Heart right ventricle (tissue), 16 donors: ENCODE measurements around the gene PRSS12. TPM values are rescaled to one million over a fixed set of nuclear protein-coding genes. Genes with fewer than 3 reads are reported as not detected.

Experiments
- ATAC-seq, 8 donors: fragments of 200-7000 bp; cut with Tn5 transposase; one replicate each; pipeline ENCODE4 v1.9.1; 2020; ENCODE audit warnings: mild to moderate bottlenecking in 8 of 8, moderate library complexity in 8 of 8, moderate number of reproducible peaks in 1 of 8
- DNase-seq, 2 donors: peaks; one replicate each; pipeline ENCODE4 v3.0.0-alpha.2; 2020
- H3K27ac ChIP-seq, 10 donors: fragments of 200-600 bp; sonication (generic) in 2 of 10; one replicate each; pipeline versions ENCODE4 v1.5.0 to v1.8.0; 2020 to 2022; ENCODE audit warnings: mild to moderate bottlenecking in 3 of 10
- H3K27me3 ChIP-seq, 7 donors: fragments of 200-600 bp; one replicate each; pipeline ENCODE4 v1.8.0; 2021 to 2022; ENCODE audit warnings: mild to moderate bottlenecking in 2 of 7
- H3K36me3 ChIP-seq, 9 donors: fragments of 200-600 bp; sonication (generic) in 1 of 9; one replicate each; pipeline versions ENCODE4 v1.5.0 to v1.8.0; 2020 to 2022; ENCODE audit warnings: mild to moderate bottlenecking in 2 of 9
- H3K4me1 ChIP-seq, 9 donors: fragments of 200-600 bp; sonication (generic) in 1 of 9; one replicate each; pipeline versions ENCODE4 v1.5.0 to v1.8.0; 2020 to 2022; ENCODE audit warnings: mild to moderate bottlenecking in 4 of 9
- H3K4me3 ChIP-seq, 10 donors: fragments of 200-600 bp; sonication (generic) in 2 of 10; one replicate each; pipeline versions ENCODE4 v1.5.0 to v1.8.0; 2020 to 2022; ENCODE audit warnings: mild to moderate bottlenecking in 7 of 10, moderate library complexity in 2 of 10
- H3K9me3 ChIP-seq, 11 donors: fragments of 200-600 bp in 10 of 11; sonication (generic) in 2 of 11; one replicate each; pipeline versions ENCODE4 v1.5.0 to v1.8.0; 2013 to 2022; ENCODE audit warnings: mild to moderate bottlenecking in 2 of 11, control low read depth in 1 of 11, moderate library complexity in 1 of 11
- CTCF ChIP-seq, 9 donors: fragments of 200-600 bp; sonication (generic) in 2 of 9; IDR thresholded peaks; one replicate each; pipeline versions ENCODE4 v1.5.0 to v1.8.0; 2021 to 2022; ENCODE audit warnings: antibody characterized with exemption in 9 of 9, mild to moderate bottlenecking in 5 of 9, moderate library complexity in 1 of 9
- WGBS, 2 donors: extraction: QIAGEN DNeasy Blood & Tissue Kit; methylation state at CpG; one replicate each; pipeline ENCODE4 v1.1.7; 2013; ENCODE audit warnings: inconsistent platforms in 1 of 2; 5-methylcytosine and 5-hydroxymethylcytosine counted together
- intact Hi-C, 10 donors: fragments of 100-400 bp; cut with DNase I; formaldehyde crosslinking; loops; one replicate each; pipeline versions ENCODE4 v1.11.1 to v1.14.2; 2022
- polyA plus RNA-seq, 2 donors: library from polyadenylated mRNA; stranded (reverse); fragments of 200-250 nt; gene quantifications; one replicate each; pipeline ENCODE4 v1.2.3, GENCODE V29; 2013
- total RNA-seq, 10 donors: library from RNA; stranded (reverse); fragmentation: NEBNext Ultra II Directional in 3 of 10; extraction: Animal tissue kit (Norgen Biotek cat#: 25700) in 3 of 10; gene quantifications; one replicate each; pipeline versions ENCODE4 v1.2.1 to v1.2.4, GENCODE V29; 2021 to 2023
- donor health status: Arrhythmogenic right ventricular cardiomyopathy.
- donor health status: ischemic (EF 13 %, LVEDD 7.1; RV severe dilation, severe dysfunction).
- donor health status: healthy with polysubstance abuse.
- donor health status: DM: no; HTN: yes; CAD: no.
- donor health status: DM: no; HTN: no; CAD: no.
- donor health status: ischemic (EF 25% LVEDD 6.9; RV normal size, moderate dysfunction).
- donor health status: ischemic (EF 25% LVEDD 5.7; RV mildly dilated, moderate dysfunction).
- donor health status: healthy.
- donor health status: DM: yes; HTN: yes; CAD: no.
- donor health status: Ischemic cardiomyopathy.
- donor health status: ischemic (EF 35%, LVEDD 5.7; RV mildly dilated, moderate dysfunction).
- donor health status: nonischemic (EF 11% LVEDD 7.7; RV severe dilation, severe dysfunction).
- donor health status: DM: yes; HTN: yes; CAD: no.
- donor health status: PGD.
- donor health status: ischemic (EF 29% LVEDD 5.4; RV normal size, mild dysfunction).
- donor health status: nonischemic (EF 23%, LVEDD 6.1; RV moderate dilation, normal function).

The PRSS12 gene
- total and polyA plus RNA-seq, 12 donors, result 0.03 to 0.47 TPM; not detected in 10

- H3K27me3 ChIP-seq, result no peaks in the 10 kb centered on the region
- peak in 1 of 8 donors; percentile 10 for ATAC-seq
- 5 to 6% methylated on average over 13 of the region's 13 CpGs for WGBS, 2 donors
- H3K36me3 ChIP-seq, result peaks cover 0 to 25% (median 0%) of the 10 kb centered on the region in 9 donors
- no peak for DNase-seq
- H3K4me1 ChIP-seq, result peaks cover 3 to 39% (median 26%) of the 10 kb centered on the region in 9 donors
- peak overlapping the region; percentile 54 to 93 (median 80) for H3K4me3 ChIP-seq
- no peaks in the 10 kb centered on the region for H3K9me3 ChIP-seq
- no peak for TF ChIP-seq CTCF (IDR thresholded peaks at IDR 0.05)
- intact Hi-C loops, result loop anchor here in 1 of 10 donors (10.0 kb wide), 1 partner anchor 405 kb away; the partner anchor contains the start of gene METTL14
- H3K27ac ChIP-seq, result peak overlapping the region; percentile 82 to 98 (median 93)
These were observed 73.5 kb downstream of the PRSS12 start for GRCh38 chr4:118279328-118279727.

GRCh38 chr4:118278473-118279274, 74.1 kb downstream of the PRSS12 start:
- intact Hi-C loops, result loop anchor here in 1 of 10 donors (10.0 kb wide), 1 partner anchor 406 kb away; the partner anchor contains the start of gene METTL14
- ATAC-seq (peak; percentile 97 to 100 (median 99)), DNase-seq (peak; percentile 93)
- peaks cover 3 to 39% (median 26%) of the 10 kb centered on the region in 9 donors for H3K4me1 ChIP-seq
- no peak for TF ChIP-seq CTCF (IDR thresholded peaks at IDR 0.05)
- no peaks in the 10 kb centered on the region for H3K27me3 ChIP-seq
- H3K27ac ChIP-seq, result peak overlapping the region; percentile 82 to 98 (median 93)
- H3K36me3 ChIP-seq, result peaks cover 0 to 25% (median 0%) of the 10 kb centered on the region in 9 donors
- peak overlapping the region; percentile 54 to 93 (median 80) for H3K4me3 ChIP-seq
- 0 to 1% methylated on average over 55 to 56 of the region's 56 CpGs for WGBS, 2 donors
- H3K9me3 ChIP-seq, result no peaks in the 10 kb centered on the region

- no peak for ATAC-seq
- WGBS, 2 donors, result 92 to 95% methylated on average over 4 of the region's 4 CpGs
- H3K9me3 ChIP-seq, result no peaks in the 10 kb centered on the region
- no peak overlapping the region for H3K4me3 ChIP-seq
- no peak for TF ChIP-seq CTCF (IDR thresholded peaks at IDR 0.05)
- peaks cover 3 to 38% (median 26%) of the 10 kb centered on the region in 9 donors for H3K4me1 ChIP-seq
- peaks cover 0 to 4% (median 0%) of the 10 kb centered on the region in 7 donors for H3K27me3 ChIP-seq
- intact Hi-C loops, result loop anchor here in 1 of 10 donors (10.0 kb wide), 1 partner anchor 408 kb away; the partner anchor contains the start of gene METTL14
- DNase-seq, result no peak
- H3K27ac ChIP-seq, result no peak overlapping the region
- H3K36me3 ChIP-seq, result peaks cover 0 to 21% (median 0%) of the 10 kb centered on the region in 9 donors
These were observed 75.6 kb downstream of the PRSS12 start for GRCh38 chr4:118277243-118277642.

GRCh38 chr4:118276580-118276979, 76.2 kb downstream of the PRSS12 start:
- WGBS, 2 donors, result 82 to 87% methylated on average over 2 of the region's 2 CpGs
- Histone ChIP-seq H3K4me3 (no peak overlapping the region), H3K4me1 (peaks cover 3 to 32% (median 19%) of the 10 kb centered on the region in 9 donors), H3K9me3 (no peaks in the 10 kb centered on the region), H3K36me3 (peaks cover 0 to 14% (median 0%) of the 10 kb centered on the region in 9 donors), H3K27me3 (peaks cover 0 to 7% (median 0%) of the 10 kb centered on the region in 7 donors), H3K27ac (no peak overlapping the region)
- DNase-seq (no peak), ATAC-seq (no peak)
- TF ChIP-seq CTCF (IDR thresholded peaks at IDR 0.05), result no peak
- intact Hi-C loops, result loop anchor here in 1 of 10 donors (10.0 kb wide), 1 partner anchor 408 kb away; the partner anchor contains the start of gene METTL14
